HG02610 (cell line): ENCODE data around the gene LRRC43.

Experiments used
- ATAC-seq: cut with Tn5 transposase; IDR thresholded peaks from one replicate; pipeline ENCODE4 v1.9.1; 2021; ENCODE audit warnings: mild to moderate bottlenecking, moderate library complexity; ENCODE audit not compliant: unreplicated experiment

Gene LRRC43

DNA sequence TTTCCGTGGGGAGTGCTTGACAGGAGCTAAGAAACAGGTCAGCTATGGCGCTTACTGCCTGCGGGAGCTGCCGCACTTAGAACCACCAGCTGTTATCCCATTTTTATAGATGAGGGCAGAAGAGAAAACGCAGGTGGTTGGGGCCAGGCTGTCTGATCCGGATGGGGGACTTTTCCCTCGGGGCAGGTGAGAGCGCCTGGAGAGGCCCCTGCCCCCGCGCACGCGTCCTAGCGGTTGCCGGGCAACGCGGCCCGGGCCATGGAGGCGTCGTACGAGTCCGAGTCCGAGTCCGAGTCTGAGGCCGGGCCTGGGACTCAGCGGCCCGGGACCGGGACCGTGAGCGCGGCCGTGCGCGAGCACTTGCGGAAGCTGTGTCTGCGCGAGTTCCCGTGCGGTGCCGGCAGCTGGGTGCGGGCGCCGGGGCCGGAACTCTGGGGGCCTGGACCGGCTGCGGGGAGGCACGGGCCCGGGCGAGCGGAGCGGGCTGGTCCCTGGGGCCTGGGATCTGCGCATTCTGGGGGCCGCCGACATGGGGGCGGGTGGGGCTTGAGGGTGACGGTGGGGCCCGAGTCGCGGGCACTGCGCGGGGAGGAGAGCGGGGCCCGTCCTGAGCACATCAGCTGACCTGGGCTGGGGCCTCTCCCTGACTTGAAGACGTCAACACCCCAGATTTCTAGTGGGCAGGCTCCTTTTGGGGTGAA lies at the start of gene LRRC43:
LRRC43 (plus strand) TSS at position 237 of the 701 bp plus-strand sequence; CDS start at position 259, 22 bp downstream.
- ATAC-seq = no peak

GRCh38 chr12:122133192-122133950 lies 49.6 kb upstream of the LRRC43 start:
- no peak for ATAC-seq

DNA sequence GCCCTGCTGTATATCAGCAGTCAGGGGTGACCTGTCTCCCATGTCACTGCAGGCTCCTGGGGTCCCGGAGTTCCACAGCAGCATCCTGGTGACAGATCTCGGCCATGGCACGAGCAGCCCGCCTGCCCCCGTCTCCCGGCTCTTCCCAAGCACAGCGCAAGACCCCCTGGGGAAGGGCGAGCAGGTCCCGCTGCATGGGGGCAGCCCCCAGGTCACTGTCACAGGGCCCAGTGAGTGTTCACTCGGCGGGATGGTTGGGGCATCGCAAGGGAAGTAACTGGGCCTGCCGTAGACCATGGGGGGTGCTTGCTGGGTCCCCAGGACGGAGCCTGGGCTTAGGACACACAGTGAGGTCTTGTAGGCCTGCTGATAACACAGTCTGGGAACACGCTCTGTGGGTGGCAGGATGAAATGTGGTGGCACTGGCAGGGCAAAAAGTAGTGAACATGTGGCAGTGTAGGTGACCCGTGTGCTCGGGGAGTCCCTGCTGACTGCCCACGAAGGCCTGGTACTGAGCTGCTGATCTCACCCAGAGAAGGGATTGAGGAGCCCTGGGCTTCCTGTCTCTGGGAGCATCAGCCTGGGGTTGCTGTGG lies 47.4 kb upstream of the LRRC43 start:
- no peak for ATAC-seq

GRCh38 chr12:122137229-122137628 lies 45.7 kb upstream of the LRRC43 start:
- no peak for ATAC-seq

- no peak for ATAC-seq
Measured at GRCh38 chr12:122137681-122138080, 45.2 kb upstream of the LRRC43 start.

- no peak for ATAC-seq
Measured at GRCh38 chr12:122138181-122138580, 44.7 kb upstream of the LRRC43 start.

DNA sequence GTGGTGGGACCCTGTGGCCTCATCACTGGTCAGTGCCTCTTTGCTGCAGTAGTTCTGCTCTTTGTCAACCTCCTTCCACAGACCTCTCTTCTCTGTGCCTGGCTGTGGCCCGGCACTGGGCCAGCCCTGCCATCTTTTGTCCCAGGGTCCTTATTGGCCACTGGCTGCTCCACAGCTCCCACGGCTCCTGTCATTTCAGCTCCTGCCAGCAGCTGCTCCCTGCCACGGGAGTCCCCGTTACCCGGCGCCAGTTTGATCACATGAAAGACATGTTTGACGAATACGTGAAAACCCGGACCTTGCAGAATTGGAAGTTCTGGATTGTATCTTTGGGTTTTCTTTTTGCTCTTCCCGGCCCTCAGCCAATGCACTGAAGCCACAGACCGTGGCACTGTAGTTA lies 44.3 kb upstream of the LRRC43 start:
- ATAC-seq = no peak

DNA sequence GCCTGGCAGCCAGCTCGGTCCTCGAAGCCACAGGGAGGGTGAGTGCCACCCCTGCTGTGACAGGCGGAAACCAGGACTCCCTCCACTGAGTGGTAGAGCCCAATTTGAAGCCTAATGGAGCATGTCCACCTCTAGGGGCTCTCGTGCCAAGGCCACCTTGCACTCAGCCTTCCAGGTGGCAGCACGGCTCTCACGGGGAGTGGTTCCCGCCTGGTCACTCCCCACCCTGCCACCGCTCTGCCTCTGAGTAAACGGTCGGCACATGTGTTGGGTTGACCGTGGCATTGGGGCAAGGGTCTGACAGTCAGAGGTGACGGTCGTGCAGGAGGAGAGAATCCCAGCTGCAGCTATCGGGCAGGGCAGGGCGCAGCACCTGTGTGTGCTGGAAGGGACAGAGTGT lies 43.7 kb upstream of the LRRC43 start:
- ATAC-seq = no peak

DNA sequence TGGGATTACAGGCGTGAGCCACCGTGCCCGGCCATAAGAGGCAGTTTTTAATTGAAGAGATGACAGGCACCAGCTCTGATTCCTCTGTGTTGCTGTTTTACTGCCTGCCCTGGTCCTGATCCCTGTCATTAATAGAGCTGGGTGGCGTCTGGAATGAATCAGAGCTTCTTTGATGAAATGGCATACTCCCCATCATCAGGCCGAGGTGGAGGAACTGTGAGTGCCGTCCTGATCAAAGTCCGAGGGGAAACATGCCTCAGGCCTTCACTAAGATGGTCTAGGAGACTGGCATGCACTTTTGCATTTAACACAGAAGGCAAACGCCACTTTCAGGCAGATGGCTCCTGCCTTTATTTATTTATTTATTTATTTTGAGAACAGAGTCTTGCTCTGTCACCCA lies 43.0 kb upstream of the LRRC43 start:
- ATAC-seq = no peak

GRCh38 chr12:122140467-122141257 lies 42.3 kb upstream of the LRRC43 start:
- ATAC-seq = no peak

- ATAC-seq = no peak
Measured at GRCh38 chr12:122141911-122142725, 40.8 kb upstream of the LRRC43 start.

- ATAC-seq = no peak
Measured at GRCh38 chr12:122142857-122143256, 40.1 kb upstream of the LRRC43 start.

GRCh38 chr12:122144885-122145284 lies 38.0 kb upstream of the LRRC43 start:
- ATAC-seq = no peak

GRCh38 chr12:122145505-122146330 lies 37.2 kb upstream of the LRRC43 start:
- ATAC-seq = no peak

DNA sequence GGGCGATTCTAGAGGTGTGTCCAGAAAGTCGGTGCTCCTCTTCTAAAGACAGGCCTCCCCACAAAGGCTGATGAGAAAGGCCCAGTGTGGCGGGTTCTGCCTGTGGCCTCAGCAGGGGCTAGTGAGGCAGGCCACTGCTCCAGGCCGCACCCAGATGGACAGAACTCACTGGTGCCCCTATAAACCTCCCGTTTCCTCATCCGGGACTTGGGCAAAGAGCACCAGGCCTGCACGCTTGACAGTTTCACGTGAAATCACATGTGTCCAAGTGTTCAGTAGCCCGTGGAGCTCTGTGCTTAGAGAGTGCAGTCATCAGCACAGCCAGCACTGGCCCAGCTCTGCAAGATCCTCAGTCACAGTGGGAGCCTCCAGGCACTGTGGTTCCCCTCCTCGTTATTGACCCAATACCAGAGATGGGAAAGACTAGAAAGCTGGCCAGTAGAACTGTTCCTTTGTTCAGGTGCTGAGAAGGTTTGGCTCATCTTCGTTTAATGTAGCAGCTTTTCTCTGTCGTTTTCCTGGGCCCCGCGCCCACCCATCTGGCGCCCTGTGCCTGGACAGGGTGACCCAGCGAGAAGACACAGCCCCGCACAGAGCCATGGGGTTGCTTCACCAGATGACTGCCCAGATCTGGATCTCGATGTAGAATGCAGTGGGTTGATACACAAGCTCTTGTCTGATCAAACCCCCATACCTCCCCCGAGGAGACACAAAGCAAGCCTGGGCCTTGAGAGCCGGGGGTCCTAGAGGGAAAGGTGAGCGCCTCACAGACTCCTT lies 35.2 kb upstream of the LRRC43 start:
- no peak for ATAC-seq

DNA sequence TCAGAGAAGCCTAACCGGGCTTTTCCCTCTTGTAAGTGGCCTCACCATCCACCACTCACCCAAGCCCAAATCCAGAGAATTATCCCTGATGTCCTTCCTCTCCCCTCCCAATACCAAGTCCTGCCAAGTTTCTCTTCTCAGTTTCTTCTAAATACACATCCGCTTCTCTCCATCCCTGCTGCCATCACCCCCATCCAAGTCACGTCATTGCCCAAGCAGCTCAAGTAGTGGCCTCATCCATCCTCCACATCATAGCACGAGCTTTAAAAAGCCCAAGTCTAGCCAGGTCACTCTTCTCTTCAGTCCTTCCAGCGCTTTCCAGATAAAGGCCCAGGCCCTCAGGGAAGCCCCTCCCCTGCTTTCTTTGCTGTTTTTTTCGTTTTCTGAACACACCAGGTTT lies 34.3 kb upstream of the LRRC43 start:
- no peak for ATAC-seq

DNA sequence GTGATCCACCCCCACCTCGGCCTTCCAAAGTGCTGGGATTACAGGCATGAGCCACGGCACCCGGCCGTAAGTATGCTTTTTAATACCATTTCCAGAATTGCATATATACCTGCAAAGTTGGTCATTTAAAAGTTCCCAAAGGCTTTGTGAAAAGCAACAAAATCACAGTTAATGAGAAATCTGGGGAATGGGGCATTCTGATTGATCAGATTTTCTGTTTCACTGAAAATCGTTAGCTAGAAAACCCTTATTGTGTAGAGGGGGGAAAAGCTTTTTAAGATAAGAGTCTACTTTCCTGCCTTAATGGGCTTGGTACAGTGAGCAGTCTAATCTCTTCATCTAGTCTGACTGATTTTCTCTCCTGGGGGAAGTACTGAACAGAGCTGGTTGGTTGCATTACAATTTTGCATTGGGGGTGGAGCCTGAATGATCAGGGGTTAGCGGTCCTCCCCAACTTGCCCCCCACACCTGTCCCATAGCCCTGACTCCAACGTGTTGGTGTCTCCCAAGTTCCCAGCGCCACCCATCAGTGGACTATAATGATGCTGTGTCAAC lies 32.7 kb upstream of the LRRC43 start:
- no peak for ATAC-seq

DNA sequence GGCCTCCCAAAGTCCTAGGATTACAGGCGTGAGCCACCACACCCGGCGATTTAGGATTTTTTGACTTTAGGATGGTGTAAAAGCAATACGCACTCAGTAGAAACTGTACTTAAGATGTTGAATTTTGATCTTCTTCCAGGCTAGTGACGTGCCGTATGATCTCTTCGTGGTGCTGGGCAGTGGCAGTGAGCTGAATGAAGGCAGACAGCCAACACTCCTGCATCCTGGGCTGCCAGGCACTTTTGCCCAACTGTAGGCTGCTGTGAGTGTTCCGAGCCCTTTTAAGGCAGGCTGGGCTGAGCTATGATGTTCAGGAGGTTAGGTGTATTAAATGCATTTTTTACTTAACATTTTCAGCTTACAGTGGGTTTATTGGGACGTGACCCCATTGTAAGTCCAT lies 30.2 kb upstream of the LRRC43 start:
- no peak for ATAC-seq
